Natural killer cell (primary cell): ENCODE measurements around the gene AMN. TPM values are rescaled to one million over a fixed set of nuclear protein-coding genes. Genes with fewer than 3 reads are reported as not detected.

Experiments used
- ATAC-seq, 3 donors: fragments of 150-1000 bp in 2 of 3; fragments of 200-7000 bp in 1 of 3; cut with Tn5 transposase; 1 replicate in 1 of 3; 2 replicates in 2 of 3; pipeline ENCODE4 v1.10.0; 2021; ENCODE audit warnings: mild to moderate bottlenecking in 2 of 3, moderate library complexity in 2 of 3
- DNase-seq, 2 donors: peaks; one replicate each; pipeline versions ENCODE4 v3.0.0 to v3.0.0-alpha.2; 2013 to 2021; ENCODE audit warnings: mixed read lengths in 1 of 2
- H3K27ac ChIP-seq: one replicate; pipeline ENCODE4 v1.5.1; 2013; ENCODE audit warnings: mild to moderate bottlenecking, low read length
- H3K27me3 ChIP-seq: one replicate; pipeline ENCODE4 v1.6.1; 2013; ENCODE audit warnings: low read length; ENCODE audit not compliant: control insufficient read depth, insufficient read depth
- H3K36me3 ChIP-seq: one replicate; pipeline ENCODE4 v1.6.1; 2013; ENCODE audit warnings: low read length; ENCODE audit not compliant: control insufficient read depth, insufficient read depth
- H3K4me1 ChIP-seq: one replicate; pipeline ENCODE4 v1.6.1; 2013; ENCODE audit warnings: low read length; ENCODE audit not compliant: control insufficient read depth, insufficient read depth
- H3K4me3 ChIP-seq: one replicate; pipeline ENCODE4 v1.5.1; 2013; ENCODE audit warnings: low read length
- H3K9me3 ChIP-seq: one replicate; pipeline ENCODE4 v1.6.1; 2013; ENCODE audit warnings: low read length; ENCODE audit not compliant: control insufficient read depth, insufficient read depth
- H3K27ac Mint-ChIP-seq, 2 donors: one replicate each; pipeline ENCODE4 v1.8.0; 2022; ENCODE audit warnings: mild to moderate bottlenecking in 2 of 2, mixed read lengths in 2 of 2, moderate library complexity in 1 of 2
- H3K27me3 Mint-ChIP-seq, 2 donors: one replicate each; pipeline ENCODE4 v1.8.0; 2022; ENCODE audit warnings: low read depth in 2 of 2, mixed read lengths in 2 of 2
- H3K36me3 Mint-ChIP-seq: one replicate; pipeline ENCODE4 v1.8.0; 2022; ENCODE audit warnings: mixed read lengths
- H3K4me1 Mint-ChIP-seq, 2 donors: one replicate each; pipeline ENCODE4 v1.8.0; 2022; ENCODE audit warnings: mixed read lengths in 2 of 2
- H3K4me3 Mint-ChIP-seq: one replicate; pipeline ENCODE4 v1.8.0; 2022; ENCODE audit warnings: mild to moderate bottlenecking, moderate library complexity, mixed read lengths
- H3K9me3 Mint-ChIP-seq, 2 donors: one replicate each; pipeline ENCODE4 v1.8.0; 2022; ENCODE audit warnings: mixed read lengths in 2 of 2
- WGBS: methylation state at CpG from one replicate; pipeline ENCODE4 v1.1.7; 2013; ENCODE audit warnings: missing lambda C conversion rate; ENCODE audit not compliant: insufficient coverage; 5-methylcytosine and 5-hydroxymethylcytosine counted together
- intact Hi-C: fragments of 100-400 bp; cut with micrococcal nuclease; formaldehyde crosslinking; loops from one replicate; pipeline ENCODE4 v1.14.2; 2022
- total RNA-seq, 4 donors: library from RNA; stranded (reverse); fragments of 120-200 nt in 1 of 4; gene quantifications; one replicate each; pipeline versions ENCODE4 v1.2.3 to v1.2.4, GENCODE V29; 2013 to 2022
- TF ChIP-seq, protein P1 (sequence below): fragments of 200-600 bp; IDR thresholded peaks from one replicate; pipeline ENCODE4 v1.8.0; 2022; ENCODE audit warnings: antibody characterized with exemption

The AMN gene
- total RNA-seq, 3 donors from 2014 or later (not counting 1 experiment from before 2014, with no cell fraction given): 0.24 to 2.4 (median 2.0) TPM

DNA sequence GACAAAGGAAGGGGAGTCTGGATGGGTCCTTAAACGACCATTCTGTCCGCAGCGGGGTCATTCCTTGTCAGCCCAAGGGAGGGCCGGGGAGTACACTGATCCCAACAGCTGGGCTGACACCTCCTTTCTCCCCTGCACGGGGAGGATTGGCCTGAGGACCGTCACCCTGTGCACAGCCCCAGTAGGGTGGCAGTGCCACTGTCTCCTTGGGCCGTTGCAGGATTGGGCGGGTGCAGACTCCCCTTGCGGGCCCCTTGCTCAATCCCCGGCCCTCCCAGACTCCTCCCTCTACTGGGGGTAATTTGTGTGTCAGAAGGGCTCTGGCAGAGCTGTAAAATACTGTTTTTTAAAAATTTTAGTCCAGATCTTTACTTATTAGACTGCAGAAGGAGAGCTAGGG lies 12.6 kb upstream of the AMN start:
- no peak for ATAC-seq
- no peaks in the 10 kb centered on the region for H3K9me3 Mint-ChIP-seq
- Histone ChIP-seq H3K36me3 (peaks cover 17% of the 10 kb centered on the region), H3K9me3 (no peaks in the 10 kb centered on the region), H3K4me1 (peaks cover 3% of the 10 kb centered on the region), H3K4me3 (no peak overlapping the region), H3K27me3 (no peaks in the 10 kb centered on the region), H3K27ac (no peak overlapping the region)
- H3K27me3 Mint-ChIP-seq: no peaks in the 10 kb centered on the region
- no peaks in the 10 kb centered on the region for H3K4me1 Mint-ChIP-seq
- 92% methylated on average over 9 of the region's 10 CpGs for WGBS
- H3K27ac Mint-ChIP-seq: no peak overlapping the region
- TF ChIP-seq, protein P1, sequence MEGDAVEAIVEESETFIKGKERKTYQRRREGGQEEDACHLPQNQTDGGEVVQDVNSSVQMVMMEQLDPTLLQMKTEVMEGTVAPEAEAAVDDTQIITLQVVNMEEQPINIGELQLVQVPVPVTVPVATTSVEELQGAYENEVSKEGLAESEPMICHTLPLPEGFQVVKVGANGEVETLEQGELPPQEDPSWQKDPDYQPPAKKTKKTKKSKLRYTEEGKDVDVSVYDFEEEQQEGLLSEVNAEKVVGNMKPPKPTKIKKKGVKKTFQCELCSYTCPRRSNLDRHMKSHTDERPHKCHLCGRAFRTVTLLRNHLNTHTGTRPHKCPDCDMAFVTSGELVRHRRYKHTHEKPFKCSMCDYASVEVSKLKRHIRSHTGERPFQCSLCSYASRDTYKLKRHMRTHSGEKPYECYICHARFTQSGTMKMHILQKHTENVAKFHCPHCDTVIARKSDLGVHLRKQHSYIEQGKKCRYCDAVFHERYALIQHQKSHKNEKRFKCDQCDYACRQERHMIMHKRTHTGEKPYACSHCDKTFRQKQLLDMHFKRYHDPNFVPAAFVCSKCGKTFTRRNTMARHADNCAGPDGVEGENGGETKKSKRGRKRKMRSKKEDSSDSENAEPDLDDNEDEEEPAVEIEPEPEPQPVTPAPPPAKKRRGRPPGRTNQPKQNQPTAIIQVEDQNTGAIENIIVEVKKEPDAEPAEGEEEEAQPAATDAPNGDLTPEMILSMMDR: no peak
- intact Hi-C loops: loop anchor here (10.0 kb wide), 1 partner anchor 135 kb away; the partner anchor contains the start of gene TRAF3
- H3K36me3 Mint-ChIP-seq: no peaks in the 10 kb centered on the region
- H3K4me3 Mint-ChIP-seq: no peak overlapping the region
- DNase-seq: no peak

DNA sequence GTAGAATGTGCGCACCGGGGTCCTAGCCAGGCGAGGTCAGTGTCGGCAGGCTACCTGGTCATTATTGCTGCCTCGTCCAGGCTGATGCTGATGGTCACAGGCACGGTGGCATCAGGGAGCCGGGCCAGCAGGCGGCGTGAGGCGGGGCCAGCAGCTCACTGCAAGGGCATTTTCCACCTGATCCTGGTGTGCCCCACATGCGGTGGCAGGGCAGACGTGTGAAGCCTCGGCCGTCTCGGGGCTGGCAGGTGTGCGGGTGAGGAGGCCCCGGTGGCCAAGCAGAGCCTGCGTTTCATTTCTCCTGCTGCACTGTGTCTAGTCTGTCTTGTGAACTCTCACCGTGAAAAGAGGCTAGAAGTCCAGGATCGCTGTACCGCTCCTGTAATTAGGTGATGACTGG lies 12.0 kb upstream of the AMN start:
- 95% methylated on average over 20 of the region's 21 CpGs for WGBS
- H3K4me3 ChIP-seq: no peak overlapping the region
- TF ChIP-seq, protein P1: no peak
- intact Hi-C loops: loop anchor here (10.0 kb wide), 1 partner anchor 136 kb away; the partner anchor contains the start of gene TRAF3
- no peaks in the 10 kb centered on the region for H3K4me1 Mint-ChIP-seq
- no peak overlapping the region for H3K27ac Mint-ChIP-seq
- H3K27ac ChIP-seq: no peak overlapping the region
- no peak for DNase-seq
- peaks cover 3% of the 10 kb centered on the region for H3K4me1 ChIP-seq
- no peaks in the 10 kb centered on the region for H3K27me3 Mint-ChIP-seq
- H3K4me3 Mint-ChIP-seq: no peak overlapping the region
- no peaks in the 10 kb centered on the region for H3K36me3 Mint-ChIP-seq
- H3K27me3 ChIP-seq: no peaks in the 10 kb centered on the region
- no peaks in the 10 kb centered on the region for H3K9me3 Mint-ChIP-seq
- no peaks in the 10 kb centered on the region for H3K9me3 ChIP-seq
- no peak for ATAC-seq
- peaks cover 15% of the 10 kb centered on the region for H3K36me3 ChIP-seq

DNA sequence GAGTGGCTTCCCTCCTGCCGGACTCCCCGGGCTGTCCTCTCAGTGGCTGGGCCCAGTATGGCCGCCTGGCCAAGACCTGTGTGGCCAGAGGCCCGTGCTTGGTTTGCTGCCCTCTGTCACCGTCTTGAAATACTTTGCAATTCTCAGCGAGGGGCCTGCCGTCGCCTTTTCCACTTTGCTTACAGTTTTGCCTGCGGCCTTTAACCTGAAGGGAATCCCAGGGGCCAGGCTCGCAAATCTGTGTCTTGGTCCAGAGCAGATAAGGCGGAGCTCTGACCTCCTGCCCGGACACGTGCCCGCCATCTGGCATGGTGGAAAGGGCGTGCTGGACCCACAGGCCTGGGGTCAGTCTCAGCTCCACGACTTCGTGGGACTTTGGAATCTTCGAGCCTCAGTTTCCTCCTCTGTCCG lies 10.9 kb upstream of the AMN start:
- no peaks in the 10 kb centered on the region for H3K9me3 Mint-ChIP-seq
- peaks cover 7% of the 10 kb centered on the region for H3K4me1 ChIP-seq
- no peaks in the 10 kb centered on the region for H3K4me1 Mint-ChIP-seq
- no peaks in the 10 kb centered on the region for H3K27me3 ChIP-seq
- H3K27ac Mint-ChIP-seq: no peak overlapping the region
- H3K36me3 ChIP-seq: peaks cover 7% of the 10 kb centered on the region
- DNase-seq (no peak), ATAC-seq (no peak)
- no peaks in the 10 kb centered on the region for H3K9me3 ChIP-seq
- H3K36me3 Mint-ChIP-seq: no peaks in the 10 kb centered on the region
- no peak overlapping the region for H3K4me3 Mint-ChIP-seq
- H3K27me3 Mint-ChIP-seq: no peaks in the 10 kb centered on the region
- intact Hi-C loops: loop anchor here (10.0 kb wide), 1 partner anchor 137 kb away; the partner anchor contains the start of gene TRAF3
- TF ChIP-seq, protein P1: no peak
- H3K4me3 ChIP-seq: no peak overlapping the region
- WGBS: 96% methylated on average over 19 of the region's 19 CpGs
- no peak overlapping the region for H3K27ac ChIP-seq
